GM23338 (cell line): ENCODE measurements around the gene SAMD7. TPM values are rescaled to one million over a fixed set of nuclear protein-coding genes. Genes with fewer than 3 reads are reported as not detected.
A peak's percentile ranks its signal among the peaks of the same experiment; 100 is the strongest.

Experiments used
- ATAC-seq: fragments of 200-7000 bp; cut with Tn5 transposase; 3 replicates; pipeline ENCODE4 v1.9.1; 2020
- DNase-seq: peaks from one replicate; pipeline ENCODE4 v3.0.0-alpha.2; 2015; ENCODE audit warnings: low spot score
- H2AFZ ChIP-seq: fragments of 200-600 bp; sonication (generic); 2 replicates; pipeline ENCODE4 v1.8.0; 2016; ENCODE audit warnings: antibody characterized with exemption, mild to moderate bottlenecking, moderate library complexity
- H3F3A ChIP-seq: fragments of 200-600 bp; sonication (generic); replicated peaks from 2 replicates; pipeline ENCODE4 v1.8.0; 2017; ENCODE audit warnings: antibody characterized with exemption, mixed run types, low read depth
- H3K27ac ChIP-seq: fragments of 200-600 bp; sonication (generic); 2 replicates; pipeline ENCODE4 v1.6.1; 2016; ENCODE audit warnings: low read depth
- H3K27me3 ChIP-seq: fragments of 200-600 bp; sonication (generic); 2 replicates; pipeline ENCODE4 v1.8.0; 2016; ENCODE audit warnings: mild to moderate bottlenecking, mixed run types, moderate library complexity; ENCODE audit not compliant: insufficient read depth
- H3K36me3 ChIP-seq: fragments of 200-600 bp; sonication (generic); 2 replicates; pipeline ENCODE4 v1.8.0; 2016; ENCODE audit warnings: mild to moderate bottlenecking; ENCODE audit not compliant: insufficient read depth
- H3K4me1 ChIP-seq: fragments of 200-600 bp; sonication (generic); 2 replicates; pipeline ENCODE4 v1.8.0; 2016; ENCODE audit warnings: mild to moderate bottlenecking, moderate library complexity; ENCODE audit not compliant: insufficient read depth
- H3K4me2 ChIP-seq: fragments of 200-600 bp; sonication (generic); 2 replicates; pipeline ENCODE4 v1.7.1; 2017; ENCODE audit warnings: mixed run types
- H3K4me3 ChIP-seq: fragments of 200-600 bp; sonication (generic); 2 replicates; pipeline ENCODE4 v1.6.1; 2016; ENCODE audit warnings: mixed run types
- H3K79me2 ChIP-seq: fragments of 200-600 bp; sonication (generic); replicated peaks from 2 replicates; pipeline ENCODE4 v1.8.0; 2017; ENCODE audit warnings: mild to moderate bottlenecking; ENCODE audit not compliant: insufficient read depth
- H3K9me2 ChIP-seq: fragments of 200-600 bp; sonication (generic); 2 replicates; pipeline ENCODE4 v1.8.0; 2017; ENCODE audit not compliant: insufficient read depth
- H4K20me1 ChIP-seq: fragments of 200-600 bp; sonication (generic); replicated peaks from 2 replicates; pipeline ENCODE4 v1.8.0; 2017; ENCODE audit warnings: mild to moderate bottlenecking; ENCODE audit not compliant: insufficient read depth
- H3K27ac Mint-ChIP-seq: 2 replicates; pipeline ENCODE4 v1.8.0; 2020; ENCODE audit warnings: inconsistent platforms, mild to moderate bottlenecking, moderate library complexity, mixed read lengths
- H3K27me3 Mint-ChIP-seq: 3 replicates; pipeline ENCODE4 v1.8.0; 2022; ENCODE audit warnings: low read depth, mild to moderate bottlenecking, moderate library complexity, mixed read lengths, inconsistent platforms; ENCODE audit not compliant: insufficient read depth, poor library complexity
- H3K36me3 Mint-ChIP-seq: 3 replicates; pipeline ENCODE4 v1.8.0; 2021; ENCODE audit warnings: low read depth, mild to moderate bottlenecking, inconsistent platforms, moderate library complexity, mixed read lengths
- H3K4me1 Mint-ChIP-seq: 3 replicates; pipeline ENCODE4 v1.8.0; 2020; ENCODE audit warnings: mild to moderate bottlenecking, inconsistent platforms, mixed read lengths
- H3K4me3 Mint-ChIP-seq: 3 replicates; pipeline ENCODE4 v1.8.0; 2021; ENCODE audit warnings: moderate library complexity, mild to moderate bottlenecking, inconsistent platforms, mixed read lengths
- H3K9me3 Mint-ChIP-seq: 3 replicates; pipeline ENCODE4 v1.8.0; 2020; ENCODE audit warnings: moderate library complexity, mild to moderate bottlenecking, inconsistent platforms, mixed read lengths
- CREB1 ChIP-seq: fragments of 250-450 bp; sonication (Bioruptor Pico); IDR thresholded peaks from 2 replicates; pipeline ENCODE4 v1.5.0; 2020; ENCODE audit warnings: low read depth, mild to moderate bottlenecking, moderate library complexity
- ETS1 ChIP-seq: IDR thresholded peaks from 2 replicates; pipeline ENCODE4 v1.6.1; 2016; ENCODE audit warnings: antibody characterized with exemption
- EZH2 ChIP-seq: fragments of 200-600 bp; sonication (generic); IDR thresholded peaks from one replicate; pipeline ENCODE4 v1.8.0; 2017; ENCODE audit warnings: antibody characterized with exemption, mild to moderate bottlenecking, low read depth; ENCODE audit not compliant: unreplicated experiment
- EZH2phosphoT487 ChIP-seq: fragments of 200-600 bp; sonication (generic); IDR thresholded peaks from one replicate; pipeline ENCODE4 v1.8.1; 2018; ENCODE audit warnings: antibody characterized with exemption; ENCODE audit not compliant: unreplicated experiment
- JUNB ChIP-seq: IDR thresholded peaks from one replicate; pipeline ENCODE4 v1.6.1; 2016; ENCODE audit warnings: antibody characterized with exemption; ENCODE audit not compliant: unreplicated experiment
- NANOG ChIP-seq: IDR thresholded peaks from 2 replicates; pipeline ENCODE4 v1.6.1; 2016; ENCODE audit warnings: antibody characterized with exemption, borderline replicate concordance
- POLR2AphosphoS5 ChIP-seq: IDR thresholded peaks from 2 replicates; pipeline ENCODE4 v1.6.1; 2016; ENCODE audit warnings: antibody characterized with exemption, low read depth
- REST ChIP-seq: IDR thresholded peaks from one replicate; pipeline ENCODE4 v1.6.1; 2018; ENCODE audit warnings: antibody characterized with exemption; ENCODE audit not compliant: unreplicated experiment
- STAT1 ChIP-seq: IDR thresholded peaks from one replicate; pipeline ENCODE4 v1.6.1; 2016; ENCODE audit warnings: antibody characterized with exemption; ENCODE audit not compliant: unreplicated experiment
- ZNF114 ChIP-seq: fragments of 250-450 bp; sonication (Bioruptor Pico); IDR thresholded peaks from 2 replicates; pipeline ENCODE4 v1.5.0; 2020; ENCODE audit warnings: mild to moderate bottlenecking, moderate library complexity
- ZNF331 ChIP-seq: fragments of 250-450 bp; sonication (Bioruptor Pico); IDR thresholded peaks from 2 replicates; pipeline ENCODE4 v1.5.0; 2020; ENCODE audit warnings: low read depth, mild to moderate bottlenecking, moderate library complexity
- ZNF462 ChIP-seq: fragments of 250-450 bp; sonication (Bioruptor Pico); IDR thresholded peaks from 2 replicates; pipeline ENCODE4 v1.5.0; 2020; ENCODE audit warnings: mild to moderate bottlenecking, moderate library complexity
- polyA plus RNA-seq: library from polyadenylated mRNA; unstranded; fragments of >200 nt; fragmentation: Nextera tagmentation; extraction: Ambion mirVana; gene quantifications from 2 replicates; pipeline ENCODE4 v1.2.1, GENCODE V29; 2016
- total RNA-seq: library from RNA; depleted of rRNA; stranded (reverse); fragments of >200 nt; shearing (Covaris generic); gene quantifications from 2 replicates; pipeline ENCODE4 v1.2.3, GENCODE V29; 2014
- TF ChIP-seq, protein P1 (sequence below), 2 experiments: fragments of 200-600 bp in 1 of 2; sonication (generic) in 1 of 2; conservative IDR thresholded peaks; 2 replicates each; pipeline versions ENCODE4 v1.5.1 to v1.6.1; 2016 to 2017; ENCODE audit warnings: antibody characterized with exemption in 2 of 2, low read depth in 2 of 2, mild to moderate bottlenecking in 2 of 2, moderate library complexity in 1 of 2

SAMD7 gene
- total and polyA plus RNA-seq, 2 experiments from 2014 or later, result not detected

DNA sequence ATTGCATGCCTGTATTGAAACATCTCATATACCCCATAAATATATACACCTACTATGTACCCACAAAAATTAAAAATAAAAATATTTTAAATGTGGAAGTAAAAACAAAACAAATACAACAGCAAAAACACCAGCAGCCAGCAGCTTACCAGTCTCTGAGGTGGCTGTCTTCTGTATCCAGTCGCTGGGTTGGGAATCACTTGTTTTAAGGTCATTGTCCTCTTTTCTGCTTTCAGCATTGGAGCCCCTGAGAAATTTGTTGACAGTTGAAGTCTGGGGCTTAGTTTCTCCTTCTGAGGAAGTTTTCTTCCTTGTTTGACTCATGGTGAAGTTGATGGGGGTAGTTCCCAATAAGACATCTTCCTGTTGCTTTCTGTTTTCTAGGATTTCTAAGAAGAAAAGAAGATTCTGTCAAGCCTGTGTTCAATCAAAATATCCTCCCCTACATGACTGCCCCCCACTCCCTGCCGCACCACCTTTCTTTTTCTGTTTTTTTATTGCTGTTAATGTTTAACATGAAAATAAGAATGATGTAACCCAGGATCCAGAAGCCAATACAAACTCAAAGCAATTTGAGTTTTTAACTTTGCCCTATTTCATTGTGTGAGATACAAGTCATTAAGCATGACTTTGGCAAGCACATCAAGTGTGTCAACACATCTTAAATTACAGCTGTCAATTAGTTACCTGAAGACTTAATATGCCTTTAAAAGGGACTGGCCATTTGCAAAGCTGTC, 41.7 kb upstream of the SAMD7 start, which contains the start of gene LRRC31:
LRRC31 (minus strand) TSS at position 452 of the 737 bp plus-strand sequence; CDS start at position 324, 128 bp downstream.
- DNase-seq (no peak), ATAC-seq (no peak)
- peak within 1 kb of the TSS; percentile 23 for H3K4me2 ChIP-seq
- no peaks in the 10 kb centered on the region for H3K79me2 ChIP-seq
- H2AFZ ChIP-seq, result peak within 1 kb of the TSS; percentile 72; the same call in 1 of the 2 replicates
- no peaks in the 10 kb centered on the region for H3K27me3 ChIP-seq
- H3F3A ChIP-seq, result no peaks in the 10 kb centered on the region
- TF ChIP-seq JUNB (no peak), ZNF462 (CRISPR knock-in tag) (no peak), CREB1 (CRISPR knock-in tag) (no peak), POLR2AphosphoS5 (no peak), EZH2 (no peak), STAT1 (no peak), EZH2phosphoT487 (no peak), ETS1 (no peak), ZNF331 (CRISPR knock-in tag) (no peak), ZNF114 (no peak), REST (no peak), NANOG (no peak)
- TF ChIP-seq, protein P1, sequence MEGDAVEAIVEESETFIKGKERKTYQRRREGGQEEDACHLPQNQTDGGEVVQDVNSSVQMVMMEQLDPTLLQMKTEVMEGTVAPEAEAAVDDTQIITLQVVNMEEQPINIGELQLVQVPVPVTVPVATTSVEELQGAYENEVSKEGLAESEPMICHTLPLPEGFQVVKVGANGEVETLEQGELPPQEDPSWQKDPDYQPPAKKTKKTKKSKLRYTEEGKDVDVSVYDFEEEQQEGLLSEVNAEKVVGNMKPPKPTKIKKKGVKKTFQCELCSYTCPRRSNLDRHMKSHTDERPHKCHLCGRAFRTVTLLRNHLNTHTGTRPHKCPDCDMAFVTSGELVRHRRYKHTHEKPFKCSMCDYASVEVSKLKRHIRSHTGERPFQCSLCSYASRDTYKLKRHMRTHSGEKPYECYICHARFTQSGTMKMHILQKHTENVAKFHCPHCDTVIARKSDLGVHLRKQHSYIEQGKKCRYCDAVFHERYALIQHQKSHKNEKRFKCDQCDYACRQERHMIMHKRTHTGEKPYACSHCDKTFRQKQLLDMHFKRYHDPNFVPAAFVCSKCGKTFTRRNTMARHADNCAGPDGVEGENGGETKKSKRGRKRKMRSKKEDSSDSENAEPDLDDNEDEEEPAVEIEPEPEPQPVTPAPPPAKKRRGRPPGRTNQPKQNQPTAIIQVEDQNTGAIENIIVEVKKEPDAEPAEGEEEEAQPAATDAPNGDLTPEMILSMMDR (conservative IDR thresholded peaks at IDR 0.05; ENCODE audit: low read depth in 2 of 2), result no peak
- Mint-ChIP-seq H3K36me3 (peaks cover under 1% of the 10 kb centered on the region; the same call in 1 of the 3 replicates), H3K4me1 (peaks cover 17% of the 10 kb centered on the region), H3K27me3 (peaks cover 9% of the 10 kb centered on the region), H3K27ac (peak within 1 kb of the TSS; percentile 37), H3K9me3 (0 out of 3 replicates have a peak, but pooled peaks cover under 1% of the 10 kb centered on the region), H3K4me3 (no peak within 1 kb of the TSS)
- H3K4me3 ChIP-seq, result no peak within 1 kb of the TSS
- no peaks in the 10 kb centered on the region for H4K20me1 ChIP-seq
- peaks cover 14% of the 10 kb centered on the region for H3K4me1 ChIP-seq
- H3K36me3 ChIP-seq, result no peaks in the 10 kb centered on the region
- no peak within 1 kb of the TSS for H3K27ac ChIP-seq
- H3K9me2 ChIP-seq, result no peaks in the 10 kb centered on the region
